DOHH2 (cell line): ENCODE measurements around the gene CSNK2A1.

Experiments used
- H3F3A ChIP-seq: fragments of 200-600 bp; sonication (generic), shearing (Covaris generic); 2 replicates; pipeline ENCODE4 v1.6.0; 2016; ENCODE audit warnings: antibody characterized with exemption, mild to moderate bottlenecking; ENCODE audit not compliant: control insufficient read depth, insufficient read depth
- H3K27ac ChIP-seq: fragments of 200-600 bp; sonication (generic); 2 replicates; pipeline ENCODE4 v1.5.1; 2014; ENCODE audit warnings: low read depth, mild to moderate bottlenecking, low read length, moderate library complexity
- H3K27me3 ChIP-seq: fragments of 200-600 bp; sonication (generic); 2 replicates; pipeline ENCODE4 v1.6.1; 2014; ENCODE audit warnings: mild to moderate bottlenecking, low read length, mixed read lengths; ENCODE audit not compliant: control insufficient read depth
- H3K36me3 ChIP-seq: fragments of 200-600 bp; sonication (generic); 2 replicates; pipeline ENCODE4 v1.6.1; 2014; ENCODE audit warnings: mild to moderate bottlenecking, low read length, moderate library complexity, mixed read lengths; ENCODE audit not compliant: control insufficient read depth
- H3K4me1 ChIP-seq: fragments of 200-600 bp; sonication (generic); 2 replicates; pipeline ENCODE4 v1.6.1; 2014; ENCODE audit warnings: mild to moderate bottlenecking, low read length, mixed read lengths; ENCODE audit not compliant: control insufficient read depth
- H3K4me2 ChIP-seq: fragments of 200-600 bp; sonication (generic); 2 replicates; pipeline ENCODE4 v1.6.0; 2014; ENCODE audit warnings: mild to moderate bottlenecking, low read length, moderate library complexity
- H3K4me3 ChIP-seq: fragments of 200-600 bp; sonication (generic); 2 replicates; pipeline ENCODE4 v1.5.1; 2014; ENCODE audit warnings: mild to moderate bottlenecking, low read length, mixed read lengths
- H3K79me2 ChIP-seq: fragments of 200-600 bp; sonication (generic); 2 replicates; pipeline ENCODE4 v1.6.1; 2014; ENCODE audit warnings: mild to moderate bottlenecking, low read length, mixed read lengths; ENCODE audit not compliant: control insufficient read depth
- H3K9me2 ChIP-seq: fragments of 200-600 bp; sonication (generic); replicated peaks from 2 replicates; pipeline ENCODE4 v1.6.1; 2014; ENCODE audit warnings: mild to moderate bottlenecking, low read length, mixed read lengths; ENCODE audit not compliant: control insufficient read depth
- H3K9me3 ChIP-seq: fragments of 200-600 bp; sonication (generic); 2 replicates; pipeline ENCODE4 v1.6.1; 2014; ENCODE audit warnings: antibody characterized with exemption, low read length, mixed read lengths; ENCODE audit not compliant: control insufficient read depth, insufficient read depth
- H4K20me1 ChIP-seq: fragments of 200-600 bp; sonication (generic); 2 replicates; pipeline ENCODE4 v1.6.0; 2014; ENCODE audit warnings: low read depth, mild to moderate bottlenecking, antibody characterized with exemption, low read length, moderate library complexity; ENCODE audit not compliant: control insufficient read depth, insufficient read depth
- CTCF ChIP-seq: fragments of 200-600 bp; sonication (generic); IDR thresholded peaks from one replicate; pipeline ENCODE4 v1.5.1; 2014; ENCODE audit warnings: antibody characterized with exemption, mild to moderate bottlenecking, low read depth, low read length; ENCODE audit not compliant: poor library complexity, severe bottlenecking
- EZH2phosphoT487 ChIP-seq: fragments of 200-600 bp; sonication (generic); IDR thresholded peaks from 2 replicates; pipeline ENCODE4 v1.6.1; 2017; ENCODE audit warnings: borderline replicate concordance, mild to moderate bottlenecking, antibody characterized with exemption, low read length, moderate library complexity, mixed read lengths

The CSNK2A1 gene

GRCh38 chr20:481167-481566 is 62.4 kb downstream of the CSNK2A1 start:
- Histone ChIP-seq H3K36me3 (peaks cover 79% of the 10 kb centered on the region), H4K20me1 (no peaks in the 10 kb centered on the region), H3K9me3 (no peaks in the 10 kb centered on the region), H3K27ac (no peak overlapping the region), H3F3A (peaks cover 23% of the 10 kb centered on the region), H3K4me3 (no peak overlapping the region), H3K4me1 (no peaks in the 10 kb centered on the region), H3K27me3 (no peaks in the 10 kb centered on the region), H3K9me2 (no peaks in the 10 kb centered on the region), H3K79me2 (no peaks in the 10 kb centered on the region), H3K4me2 (no peak overlapping the region)
- no peak for TF ChIP-seq EZH2phosphoT487
- no peak for TF ChIP-seq CTCF

GRCh38 chr20:480044-480443 is 63.5 kb downstream of the CSNK2A1 start:
- Histone ChIP-seq H4K20me1 (no peaks in the 10 kb centered on the region), H3K9me2 (no peaks in the 10 kb centered on the region), H3K27me3 (no peaks in the 10 kb centered on the region), H3K36me3 (peaks cover 68% of the 10 kb centered on the region), H3K4me3 (no peak overlapping the region), H3K4me2 (no peak overlapping the region), H3F3A (peaks cover 23% of the 10 kb centered on the region), H3K9me3 (no peaks in the 10 kb centered on the region), H3K27ac (no peak overlapping the region), H3K4me1 (no peaks in the 10 kb centered on the region), H3K79me2 (no peaks in the 10 kb centered on the region)
- TF ChIP-seq CTCF (no peak), EZH2phosphoT487 (no peak)

- H3K27ac ChIP-seq, result no peak overlapping the region
- H3K36me3 ChIP-seq, result peaks cover 65% of the 10 kb centered on the region
Observed at GRCh38 chr20:479487-479886, 64.1 kb downstream of the CSNK2A1 start.

More at GRCh38 chr20:479487-479886, 64.1 kb downstream of the CSNK2A1 start:
- no peak for TF ChIP-seq EZH2phosphoT487
- TF ChIP-seq CTCF, result no peak
- no peaks in the 10 kb centered on the region for H3K79me2 ChIP-seq
- H3F3A ChIP-seq, result peaks cover 23% of the 10 kb centered on the region
- no peak overlapping the region for H3K4me2 ChIP-seq
- no peaks in the 10 kb centered on the region for H4K20me1 ChIP-seq
- no peaks in the 10 kb centered on the region for H3K27me3 ChIP-seq
- H3K9me3 ChIP-seq, result no peaks in the 10 kb centered on the region
- no peaks in the 10 kb centered on the region for H3K9me2 ChIP-seq
- no peaks in the 10 kb centered on the region for H3K4me1 ChIP-seq
- no peak overlapping the region for H3K4me3 ChIP-seq
